ENCODE results near the gene SURF4.
"Not testable (repeated sequence)": the region's sequence is repeated elsewhere in the genome, so short reads cannot be mapped to it uniquely, and the experiment has no call there.

SURF4 gene

GRCh38 chr9:133331641-133332380 is 44.0 kb downstream of the SURF4 start:
- DNase-seq, result no peak

GRCh38 chr9:133331221-133331620 is 44.6 kb downstream of the SURF4 start:
- no peak for DNase-seq

DNA sequence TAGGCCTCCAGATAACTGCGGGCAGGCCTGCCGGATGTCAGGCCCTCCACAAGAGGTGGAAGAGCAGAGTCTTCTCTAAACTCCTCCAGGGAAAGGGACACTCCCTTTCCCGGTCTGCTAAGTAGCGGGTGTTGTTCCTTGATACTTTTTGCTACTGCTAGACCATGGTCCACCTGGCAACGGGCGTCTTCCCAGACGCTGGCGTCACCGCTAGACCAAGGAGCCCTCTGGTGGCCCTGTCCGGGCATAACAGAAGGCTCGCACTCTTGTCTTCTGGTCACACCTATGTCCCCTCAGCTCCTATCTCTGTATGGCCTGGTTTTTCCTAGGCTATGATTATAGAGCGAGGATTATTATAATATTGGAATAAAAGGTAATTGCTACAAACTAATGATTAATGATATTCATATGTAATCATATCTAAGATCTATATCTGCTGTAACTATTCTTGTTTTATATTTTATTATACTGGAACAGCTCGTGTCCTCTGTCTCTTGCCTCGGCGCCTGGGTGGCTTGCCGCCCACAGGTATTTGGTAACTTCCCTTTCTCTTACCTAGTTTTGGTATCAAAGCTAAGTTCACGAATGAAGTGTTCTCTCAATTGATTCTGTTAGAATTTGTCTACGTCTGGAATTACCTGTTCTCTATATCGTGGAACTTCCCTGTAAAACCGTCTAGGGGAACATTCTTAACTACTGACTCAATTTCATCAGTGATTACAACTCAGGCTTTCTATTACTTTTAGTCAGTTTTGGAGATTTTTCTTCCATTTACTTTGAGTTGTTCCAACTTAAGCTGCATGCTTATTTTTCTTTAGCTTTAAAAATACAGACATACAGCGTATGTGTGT is 46.3 kb downstream of the SURF4 start:
- not testable (repeated sequence) for DNase-seq

GRCh38 chr9:133327834-133328484 is 47.9 kb downstream of the SURF4 start:
- DNase-seq, result no peak

GRCh38 chr9:133327021-133327420 is 48.8 kb downstream of the SURF4 start:
- not testable (repeated sequence) for DNase-seq

- no peak for DNase-seq
Observed at GRCh38 chr9:133323991-133324703, 51.7 kb downstream of the SURF4 start.

DNA sequence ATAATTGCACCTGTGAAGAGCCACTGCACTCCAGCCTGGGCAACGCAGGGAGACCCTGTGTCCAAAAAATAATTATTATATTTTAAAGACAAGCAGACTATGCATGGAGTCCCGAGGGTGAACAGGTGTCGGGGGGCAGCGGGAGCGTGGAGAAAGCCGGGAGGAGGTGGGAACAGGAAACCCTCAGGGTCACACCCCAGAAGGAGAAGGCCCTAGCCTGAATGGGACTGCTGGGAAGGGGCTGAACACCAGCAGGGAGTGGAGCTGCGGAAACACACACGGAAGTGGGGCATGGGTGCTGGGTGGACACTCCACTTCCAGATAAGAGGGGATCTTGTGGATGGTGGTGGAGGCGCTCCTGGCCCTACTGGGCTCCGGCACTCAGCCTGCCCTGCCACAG is 52.6 kb downstream of the SURF4 start:
- DNase-seq, result no peak

GRCh38 chr9:133322701-133323100 is 53.2 kb downstream of the SURF4 start:
- DNase-seq, result no peak

- DNase-seq, result no peak
Observed at GRCh38 chr9:133321411-133321935, 54.4 kb downstream of the SURF4 start.

- DNase-seq, result no peak
Observed at GRCh38 chr9:133320421-133320881, 55.4 kb downstream of the SURF4 start.

GRCh38 chr9:133317551-133317950 is 58.3 kb downstream of the SURF4 start:
- DNase-seq, result not testable (repeated sequence)

- no peak for DNase-seq
Observed at GRCh38 chr9:133315997-133316396, 59.9 kb downstream of the SURF4 start.

Data from CD4-positive, alpha-beta T cell treated with Interleukin-17A for 4 hours (primary cell).